GM21423 (cell line): ENCODE data around the gene ZNF628.

Experiments used
- ATAC-seq: cut with Tn5 transposase; IDR thresholded peaks from one replicate; pipeline ENCODE4 v1.9.1; 2021; ENCODE audit warnings: mild to moderate bottlenecking, moderate library complexity; ENCODE audit not compliant: unreplicated experiment

Gene ZNF628

GRCh38 chr19:55483706-55484592 is 7.5 kb downstream of the ZNF628 start:
- ATAC-seq = no peak

GRCh38 chr19:55484593-55485438 is 8.4 kb downstream of the ZNF628 start, which contains the start of gene NAT14:
Gene NAT14 (plus strand): TSS chr19:55485188. CDS start chr19:55485709, 521 bp downstream.
- ATAC-seq = peak; percentile 56

GRCh38 chr19:55485439-55486011 is 9.1 kb downstream of the ZNF628 start:
- ATAC-seq = no peak

GRCh38 chr19:55486043-55486970 is 9.9 kb downstream of the ZNF628 start:
- no peak for ATAC-seq

GRCh38 chr19:55486971-55487923 is 10.8 kb downstream of the ZNF628 start:
- ATAC-seq = no peak

GRCh38 chr19:55487924-55488687 is 11.7 kb downstream of the ZNF628 start, which contains the start of gene SSC5D:
Gene SSC5D (plus strand): TSS chr19:55488436. CDS start chr19:55488590, 154 bp downstream.
- ATAC-seq = no peak

GRCh38 chr19:55488986-55489710 is 12.7 kb downstream of the ZNF628 start:
- ATAC-seq = no peak

GRCh38 chr19:55489711-55490477 is 13.5 kb downstream of the ZNF628 start:
- no peak for ATAC-seq

GRCh38 chr19:55490478-55491432 is 14.3 kb downstream of the ZNF628 start:
- ATAC-seq = no peak

- no peak for ATAC-seq
These were observed 15.3 kb downstream of the ZNF628 start for GRCh38 chr19:55491546-55492360.

- ATAC-seq = no peak
These were observed 16.0 kb downstream of the ZNF628 start for GRCh38 chr19:55492362-55492944.

GRCh38 chr19:55493052-55493644 is 16.7 kb downstream of the ZNF628 start:
- ATAC-seq = no peak

GRCh38 chr19:55493645-55494171 is 17.3 kb downstream of the ZNF628 start:
- ATAC-seq = no peak
